Upper lobe of left lung (tissue), 4 donors: ENCODE results near the gene PLA2G4D.

ENCODE experiments used
- CTCF ChIP-seq, 6 experiments: fragments of 450-650 bp in 4 of 6; fragments of 200-600 bp in 2 of 6; sonication (generic) in 2 of 6; IDR thresholded peaks; one replicate each; pipeline ENCODE4 v1.5.1; 2016 to 2019; ENCODE audit warnings: antibody characterized with exemption in 6 of 6
- EP300 ChIP-seq, 4 donors: sonication (generic); formaldehyde crosslinking; IDR thresholded peaks; one replicate each; pipeline ENCODE4 v1.5.1; 2017; ENCODE audit warnings: antibody characterized with exemption in 4 of 4, control low read depth in 2 of 4
- POLR2A ChIP-seq, 4 donors: fragments of 450-650 bp; IDR thresholded peaks; one replicate each; pipeline ENCODE4 v1.5.1; 2016 to 2017; ENCODE audit warnings: antibody characterized with exemption in 4 of 4, mild to moderate bottlenecking in 2 of 4
- POLR2AphosphoS5 ChIP-seq, 2 donors: sonication (generic); formaldehyde crosslinking; IDR thresholded peaks; one replicate each; pipeline ENCODE4 v1.5.1; 2017; ENCODE audit warnings: antibody characterized with exemption in 2 of 2

GRCh38 chr15:42128476-42128875 is 34.1 kb upstream of the PLA2G4D start:
- TF ChIP-seq POLR2A (IDR thresholded peaks at IDR 0.05): no peak
- no peak for TF ChIP-seq CTCF (IDR thresholded peaks at IDR 0.05)
- no peak for TF ChIP-seq EP300 (IDR thresholded peaks at IDR 0.05)
- TF ChIP-seq POLR2AphosphoS5 (IDR thresholded peaks at IDR 0.05): no peak
